T47D (cell line): ENCODE results near the gene DNAJC6.

ENCODE experiments used
- DNase-seq, 2 experiments: peaks; one replicate each; pipeline versions ENCODE4 v3.0.0 to v3.0.0-alpha.2; 2011 to 2012; ENCODE audit warnings: low read depth in 1 of 2, low spot score in 1 of 2
- JUND ChIP-seq: IDR thresholded peaks from 2 replicates; pipeline ENCODE4 v1.6.1; 2012; ENCODE audit warnings: low read depth
- in situ Hi-C: cut with HindIII; loops from 2 replicates; pipeline ENCODE4 v1.10.0; 2016; ENCODE audit warnings: low sequenced_read_pairs, low pct_unique_long_range_greater_than_20kb

Gene DNAJC6

DNA sequence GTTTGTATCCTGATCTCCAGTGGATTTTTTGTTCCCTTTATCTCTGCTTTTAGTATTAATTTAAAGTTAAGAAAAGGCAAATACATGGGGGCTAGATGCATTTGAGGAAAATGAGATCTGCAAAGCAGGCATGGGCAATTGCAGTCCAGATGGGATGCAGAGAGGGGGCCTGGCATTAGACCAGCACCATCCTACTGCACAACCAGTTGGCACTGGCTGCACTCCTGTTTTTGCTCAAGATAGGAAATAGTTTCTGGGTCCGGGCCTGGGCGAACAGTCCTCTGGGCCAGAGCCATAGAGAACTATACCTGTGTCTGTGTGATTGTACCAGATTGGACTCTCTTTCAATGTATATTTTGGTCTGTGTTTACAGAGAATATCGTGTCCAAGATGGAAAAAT lies 77.1 kb downstream of the DNAJC6 start:
- TF ChIP-seq JUND, result no peak
- in situ Hi-C loops, result no loop called here
- DNase-seq, result no peak

DNA sequence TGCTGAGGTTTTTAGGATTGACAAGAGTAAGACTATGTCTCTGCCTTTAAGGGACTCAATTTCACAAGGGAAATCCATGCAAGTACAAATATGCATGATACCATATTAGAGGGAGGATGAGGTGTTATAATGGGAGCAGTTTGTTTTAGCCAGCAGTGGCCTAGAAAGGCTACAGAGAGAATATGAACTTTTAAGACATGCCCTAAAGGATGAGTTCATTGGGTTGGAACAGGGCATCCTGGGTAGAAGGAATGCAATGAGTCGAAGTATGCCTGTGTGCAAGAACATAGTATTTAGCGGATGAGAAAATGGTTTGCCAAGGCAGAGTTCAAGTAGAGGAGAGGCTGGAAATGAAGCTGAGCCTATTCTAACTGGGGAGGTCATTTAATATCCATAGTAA lies 78.5 kb downstream of the DNAJC6 start:
- DNase-seq, result no peak
- TF ChIP-seq JUND, result no peak
- in situ Hi-C loops, result no loop called here

DNA sequence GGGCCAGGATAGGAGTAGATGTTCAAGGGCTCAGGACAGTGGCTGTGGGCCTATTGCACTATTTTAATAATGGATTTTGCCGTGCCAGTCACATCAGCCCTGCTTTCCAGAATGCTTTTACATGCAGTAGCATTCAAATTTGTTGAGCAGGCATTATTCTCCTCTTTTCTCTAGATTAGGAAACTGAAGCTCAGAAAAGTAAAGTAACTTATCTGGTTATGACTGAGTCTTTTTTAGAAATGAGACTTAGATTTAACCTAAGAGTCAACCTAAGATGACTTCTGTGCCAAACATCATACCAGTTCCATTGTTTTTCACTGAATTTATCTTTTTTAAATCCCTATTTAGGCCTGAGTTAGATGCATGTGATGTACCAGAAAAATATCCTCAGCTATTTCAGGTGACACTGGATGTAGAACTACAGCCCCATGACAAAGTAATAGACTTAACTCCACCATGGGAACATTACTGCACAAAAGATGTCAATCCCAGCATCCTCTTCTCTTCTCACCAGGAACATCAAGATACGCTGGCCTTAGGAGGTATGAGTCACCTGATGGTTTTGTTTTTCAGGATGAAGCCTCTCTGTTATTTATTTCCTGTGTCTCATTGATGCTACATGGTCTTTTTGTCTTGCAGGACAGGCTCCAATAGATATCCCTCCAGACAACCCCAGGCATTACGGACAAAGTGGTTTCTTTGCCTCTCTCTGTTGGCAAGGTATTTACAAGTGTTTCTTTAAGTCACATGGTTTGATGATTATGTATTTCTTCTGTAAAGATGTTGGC lies 79.8 kb downstream of the DNAJC6 start:
- no peak for TF ChIP-seq JUND
- in situ Hi-C loops, result no loop called here
- no peak for DNase-seq

DNA sequence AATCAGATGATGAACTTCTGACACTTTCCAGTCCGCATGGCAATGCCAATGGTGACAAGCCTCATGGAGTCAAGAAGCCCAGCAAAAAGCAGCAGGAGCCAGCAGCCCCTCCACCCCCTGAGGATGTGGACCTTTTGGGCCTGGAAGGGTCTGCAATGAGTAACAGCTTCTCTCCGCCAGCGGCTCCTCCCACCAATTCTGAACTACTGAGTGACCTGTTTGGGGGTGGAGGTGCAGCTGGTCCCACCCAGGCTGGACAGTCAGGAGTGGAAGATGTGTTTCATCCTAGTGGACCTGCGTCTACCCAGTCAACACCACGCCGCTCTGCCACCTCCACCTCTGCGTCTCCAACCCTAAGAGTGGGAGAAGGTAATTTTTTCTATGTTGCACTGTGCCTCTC lies 83.2 kb downstream of the DNAJC6 start:
- no peak for DNase-seq
- in situ Hi-C loops, result no loop called here
- no peak for TF ChIP-seq JUND

DNA sequence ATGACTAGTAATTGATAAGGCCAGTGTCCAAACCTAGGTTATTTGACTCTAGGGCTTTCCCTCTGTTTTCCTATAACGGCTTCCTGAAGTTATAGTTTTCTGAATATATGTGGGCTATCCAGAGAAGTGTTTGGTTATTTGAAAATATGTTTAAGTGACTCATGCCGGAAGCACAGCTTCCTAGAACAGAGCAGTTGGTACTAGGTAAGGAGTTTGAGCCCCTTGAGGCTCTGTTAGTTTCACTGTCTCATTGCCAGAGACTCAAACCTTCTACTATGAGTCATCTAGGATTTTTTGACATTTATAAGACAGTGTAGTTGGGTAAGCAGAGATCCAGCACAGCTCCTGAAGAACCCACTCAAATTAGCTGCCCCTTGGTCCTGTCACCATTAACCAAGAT lies 84.0 kb downstream of the DNAJC6 start:
- in situ Hi-C loops, result no loop called here
- DNase-seq, result no peak
- no peak for TF ChIP-seq JUND

DNA sequence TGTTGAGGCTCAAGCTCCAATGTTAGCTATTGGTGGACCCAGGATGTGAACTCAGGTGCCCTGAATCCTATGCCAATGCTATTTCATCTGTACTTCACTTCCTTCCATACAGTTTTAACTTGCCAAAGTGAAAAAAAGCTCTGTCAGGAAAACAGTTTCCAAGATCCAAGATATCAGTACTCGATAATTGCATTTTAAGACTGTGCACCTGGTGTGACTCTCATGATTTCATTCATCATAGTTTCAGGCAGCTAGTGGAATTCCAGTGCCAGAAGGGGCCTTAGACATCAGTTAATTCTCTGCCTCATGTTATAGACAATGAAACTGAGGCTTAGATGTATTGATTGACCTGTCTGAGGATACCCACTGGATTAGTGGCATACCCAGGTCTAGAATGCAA lies 84.6 kb downstream of the DNAJC6 start:
- TF ChIP-seq JUND, result no peak
- no peak for DNase-seq
- in situ Hi-C loops, result no loop called here

DNA sequence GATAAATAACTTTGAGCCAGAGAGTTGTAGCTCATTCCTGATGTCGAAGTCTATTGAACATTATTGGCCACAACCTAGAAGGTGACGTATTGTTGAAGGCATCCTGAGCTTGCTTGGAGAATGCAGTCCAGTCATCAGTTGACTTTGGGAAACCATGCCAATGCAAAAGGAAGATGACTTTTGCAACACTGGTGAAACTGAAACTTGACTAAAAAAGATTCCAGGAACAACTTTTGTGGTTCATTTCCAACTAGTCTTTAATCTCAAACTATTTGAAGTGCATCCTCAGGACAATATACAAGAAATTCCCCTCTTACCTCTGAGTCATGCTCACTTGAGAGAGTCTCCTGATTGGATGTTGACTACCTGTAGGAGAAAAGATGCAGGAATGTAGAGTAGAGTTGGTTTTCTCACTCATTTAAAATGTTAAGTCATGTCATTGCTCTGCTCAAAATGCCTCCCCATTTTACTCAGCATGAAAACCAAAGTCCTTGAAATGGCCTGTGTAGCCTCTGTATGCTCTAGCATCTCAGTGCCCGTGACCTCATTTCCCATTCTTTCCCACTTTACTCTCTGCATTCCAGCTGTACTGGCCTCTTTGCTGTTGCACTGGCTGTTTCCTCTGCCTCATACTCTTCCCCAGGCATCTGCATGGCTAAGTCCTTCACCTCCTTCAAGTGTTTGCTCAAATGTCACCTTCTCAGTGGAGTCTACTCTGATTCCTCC lies 86.7 kb downstream of the DNAJC6 start:
- DNase-seq, result no peak
- in situ Hi-C loops, result no loop called here
- no peak for TF ChIP-seq JUND

DNA sequence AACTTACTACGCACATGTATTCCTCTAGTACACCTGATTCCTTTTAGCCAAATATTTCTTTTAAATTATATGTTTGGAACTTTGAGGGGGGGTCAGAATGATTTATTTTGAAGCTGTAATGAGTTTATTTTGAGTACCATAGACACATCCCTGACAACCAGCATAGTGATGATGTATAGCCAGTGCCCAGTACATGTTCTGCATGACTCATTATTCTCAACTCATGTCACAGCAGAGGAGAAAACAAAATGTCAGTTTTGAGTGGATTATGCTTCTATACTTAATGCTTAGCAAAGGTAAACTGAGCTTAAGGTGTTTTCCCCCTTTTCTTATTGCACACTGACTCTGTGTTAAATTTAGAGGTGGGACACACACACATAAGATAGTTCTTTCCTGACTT lies 88.7 kb downstream of the DNAJC6 start:
- in situ Hi-C loops, result no loop called here
- DNase-seq, result no peak
- no peak for TF ChIP-seq JUND

DNA sequence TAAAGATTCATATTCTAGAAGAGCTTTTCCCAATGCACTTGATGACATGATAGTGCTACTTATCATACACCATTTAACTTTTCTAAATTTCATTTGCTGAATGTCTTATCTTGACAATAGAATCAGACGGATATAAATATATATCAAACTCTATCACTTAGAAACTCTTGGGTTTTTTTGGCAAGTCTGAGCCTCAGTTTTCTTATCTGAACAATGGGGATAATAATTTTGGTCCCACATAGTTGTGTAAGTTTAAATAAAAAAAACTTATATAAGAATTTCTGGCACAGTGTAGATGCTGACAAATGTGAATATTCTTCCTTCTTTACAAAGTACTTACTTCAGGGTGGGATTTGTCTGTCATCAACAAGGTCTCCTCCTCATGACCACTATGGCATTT lies 89.7 kb downstream of the DNAJC6 start:
- no peak for DNase-seq
- in situ Hi-C loops, result no loop called here
- TF ChIP-seq JUND, result no peak

DNA sequence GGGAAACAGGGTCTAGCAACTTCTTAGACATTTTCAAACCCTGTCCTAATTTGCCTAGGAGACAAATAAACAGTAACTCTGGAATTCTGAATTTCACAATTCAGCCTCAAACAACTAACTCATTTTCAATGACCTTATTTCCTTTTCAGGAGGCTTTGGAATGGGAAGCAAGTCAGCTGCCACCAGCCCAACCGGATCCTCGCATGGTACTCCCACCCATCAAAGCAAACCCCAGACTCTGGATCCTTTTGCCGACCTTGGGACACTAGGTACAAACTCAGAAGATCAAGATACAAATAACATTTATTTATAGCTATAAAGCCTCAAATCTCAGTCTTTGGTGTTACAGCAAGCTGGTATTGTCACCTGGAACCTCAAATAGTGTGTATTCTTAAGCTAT lies 92.3 kb downstream of the DNAJC6 start:
- no peak for DNase-seq
- no peak for TF ChIP-seq JUND
- in situ Hi-C loops, result no loop called here

DNA sequence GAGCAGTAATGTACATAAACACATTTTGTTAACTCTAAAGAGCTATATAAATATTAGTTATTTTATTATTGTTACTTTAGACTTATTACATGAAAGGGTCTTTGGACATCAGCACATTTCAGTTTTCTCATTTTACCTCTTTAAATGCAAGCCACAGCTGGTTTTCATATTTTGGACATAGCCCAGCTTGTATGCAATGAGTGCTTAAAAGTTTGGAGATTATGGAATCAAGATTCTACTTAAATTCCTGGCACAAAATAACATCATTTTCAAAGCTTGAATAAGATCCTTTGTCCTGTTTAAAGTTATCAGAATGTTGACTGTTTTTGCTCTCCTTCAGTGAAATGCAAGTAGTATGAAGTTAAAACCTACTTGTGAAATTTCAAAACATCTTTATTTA lies 95.6 kb downstream of the DNAJC6 start:
- in situ Hi-C loops, result no loop called here
- DNase-seq, result no peak
- TF ChIP-seq JUND, result no peak

DNA sequence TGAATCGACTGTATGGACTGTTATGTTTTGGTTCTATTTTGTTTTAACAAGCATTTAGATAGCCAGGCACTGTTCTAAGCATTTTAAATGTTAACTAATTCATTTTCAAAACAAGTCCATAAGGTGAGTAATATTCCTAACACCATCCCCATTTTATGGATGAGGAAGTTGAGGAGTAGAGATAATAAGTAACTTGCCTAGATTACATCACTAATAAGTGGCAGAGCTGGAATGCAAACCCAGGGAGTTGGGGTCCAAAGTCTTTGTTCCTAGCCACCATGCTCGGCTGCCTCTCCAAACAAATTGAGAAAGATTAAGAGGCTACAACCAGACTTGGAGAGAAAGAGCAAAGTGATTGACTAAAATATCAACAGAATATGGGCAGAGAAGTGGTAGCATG lies 98.5 kb downstream of the DNAJC6 start:
- no peak for DNase-seq
- in situ Hi-C loops, result no loop called here
- no peak for TF ChIP-seq JUND

DNA sequence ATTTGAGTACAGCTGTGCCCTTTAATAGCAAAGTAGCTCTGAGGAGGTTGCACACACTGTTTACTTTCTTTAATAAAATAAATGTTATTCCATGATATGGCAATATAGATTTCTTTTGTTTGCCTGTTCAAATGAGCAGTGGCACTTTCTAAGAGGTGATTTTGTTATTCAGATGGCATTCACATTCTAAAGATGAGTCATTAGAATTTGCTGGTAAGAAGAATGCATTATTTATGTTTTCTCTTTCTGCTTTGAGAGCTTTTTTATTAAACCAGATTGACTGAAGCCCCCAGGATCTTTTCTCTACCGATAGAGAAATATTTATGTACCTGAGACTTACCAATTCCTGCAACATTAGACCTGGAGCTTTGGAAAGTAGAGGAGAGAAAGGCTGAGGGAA lies 100.0 kb downstream of the DNAJC6 start:
- in situ Hi-C loops, result no loop called here
- DNase-seq, result no peak
- TF ChIP-seq JUND, result no peak
